ENCODE results near the gene CPN2. TPM values are rescaled to one million over a fixed set of nuclear protein-coding genes. Genes with fewer than 3 reads are reported as not detected.

CPN2 gene
- total and polyA plus RNA-seq, 2 of the 8 experiments (the other 6 are each of a cell fraction or from before 2014, with no cell fraction given): 0.03 TPM; not detected in 1

DNA sequence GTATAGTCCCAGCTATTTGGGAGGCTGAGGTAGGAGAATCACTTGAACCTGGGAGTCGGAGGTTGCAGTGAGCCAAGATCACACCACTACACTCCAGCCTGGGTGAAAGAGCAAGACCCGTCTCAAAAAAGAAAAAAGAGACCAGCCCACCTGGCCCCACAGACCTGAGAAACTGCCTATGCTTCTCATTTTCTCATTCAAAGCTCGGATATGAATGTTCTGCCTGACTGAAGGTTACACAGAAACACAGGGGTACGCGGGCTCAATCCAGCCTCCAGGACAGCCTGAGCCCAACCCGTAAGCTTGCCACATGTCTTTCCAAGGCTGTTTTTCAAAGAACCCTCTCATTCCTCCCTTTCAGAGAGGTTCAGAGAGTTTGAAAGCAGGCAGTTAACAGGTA lies 28.1 kb upstream of the CPN2 start:
- Histone ChIP-seq H2BK12ac (ENCODE audit: low read depth, low read length) (no peak overlapping the region), H4K91ac (replicated peaks; ENCODE audit: insufficient read length, low read length) (no peak overlapping the region), H2AFZ (ENCODE audit: low read length) (no peak overlapping the region), H2BK20ac (ENCODE audit: low read length) (no peak overlapping the region), H4K5ac (ENCODE audit: insufficient read length, low read depth, low read length) (no peak overlapping the region), H3K79me1 (ENCODE audit: low read depth, low read length) (no peaks in the 10 kb centered on the region), H3K27ac (ENCODE audit: low read depth, low read length) (no peak overlapping the region), H3K23ac (ENCODE audit: insufficient read length) (no peak overlapping the region), H2BK120ac (replicated peaks; ENCODE audit: low read depth, low read length) (no peak overlapping the region), H3K14ac (ENCODE audit: insufficient read length) (no peak overlapping the region), H3K36me3 (ENCODE audit: control insufficient read depth in 2 of 4, insufficient read depth in 4 of 4, low read length in 3 of 4) (no peaks in the 10 kb centered on the region), H3K27me3 (replicated peaks in 1 of 4; ENCODE audit: control insufficient read depth in 3 of 4, extremely low read depth in 1 of 4, insufficient read depth in 3 of 4, low read length in 3 of 4) (no peaks in the 10 kb centered on the region), H3K23me2 (ENCODE audit: low read depth, low read length) (no peaks in the 10 kb centered on the region), H2AK5ac (ENCODE audit: low read depth, low read length) (no peak overlapping the region), H3K79me2 (ENCODE audit: control insufficient read depth in 1 of 2, insufficient read depth in 2 of 2, low read length in 2 of 2) (no peaks in the 10 kb centered on the region), H3K9ac (replicated peaks in 1 of 4; ENCODE audit: extremely low read depth in 1 of 4, low read depth in 3 of 4, low read length in 3 of 4) (no peak overlapping the region; a peak in 1 of 7 replicates), H3K18ac (ENCODE audit: extremely low read depth, low read length) (no peak overlapping the region), H3K56ac (replicated peaks; ENCODE audit: insufficient read length, low read depth, low read length) (no peak overlapping the region), H4K20me1 (replicated peaks in 1 of 2; ENCODE audit: control insufficient read depth in 1 of 2, insufficient read depth in 2 of 2, low read length in 2 of 2) (no peaks in the 10 kb centered on the region), H3K4me2 (ENCODE audit: insufficient read depth in 1 of 2, low read depth in 2 of 2, low read length in 2 of 2) (no peak overlapping the region), H3K9me3 (ENCODE audit: insufficient read depth in 2 of 2, low read depth in 1 of 2, low read length in 1 of 2) (no peaks in the 10 kb centered on the region), H2BK15ac (ENCODE audit: low read length) (no peak overlapping the region), H3K4ac (replicated peaks; ENCODE audit: insufficient read length, low read depth, low read length) (no peak overlapping the region), H4K8ac (ENCODE audit: extremely low read depth, insufficient read depth, low read length) (no peak overlapping the region), H3K4me3 (ENCODE audit: extremely low read depth in 1 of 4, insufficient read depth in 2 of 4, low read depth in 3 of 4, low read length in 4 of 4) (no peak overlapping the region), H3K4me1 (replicated peaks in 1 of 4; ENCODE audit: control insufficient read depth in 3 of 4, insufficient read depth in 4 of 4, low read length in 3 of 4) (peaks cover 0 to 22% (median 10%) of the 10 kb centered on the region in 4 experiments; a peak in 6 of 7 replicates), H2BK5ac (ENCODE audit: low read depth, low read length) (no peak overlapping the region)
- DNase-seq (ENCODE audit: low read depth in 1 of 2, low spot score in 2 of 2) (no peak), FAIRE-seq (no peak)
- POLR2A ChIA-PET (ENCODE audit: partially characterized antibody): no interaction called here
- CTCF ChIA-PET (ENCODE audit: partially characterized antibody): interaction anchor here (0.6 to 3.8 kb wide), 6 partner anchors 13 to 178 kb away, joined by 3 to 15 read pairs (median 6); no protein-coding TSS in a partner anchor
- TF ChIP-seq ATF2 (IDR thresholded peaks at IDR 0.05; ENCODE audit: low read length) (no peak), GTF2F1 (IDR thresholded peaks at IDR 0.05; ENCODE audit: borderline replicate concordance, low read depth, low read length) (no peak), JUND (IDR thresholded peaks at IDR 0.05; ENCODE audit: low read length) (no peak), RXRA (IDR thresholded peaks at IDR 0.05; ENCODE audit: insufficient read depth, low read depth, low read length) (no peak), TAF1 (IDR thresholded peaks at IDR 0.05; ENCODE audit: low read depth, low read length) (no peak), E2F6 (IDR thresholded peaks at IDR 0.05) (no peak), HDAC2 (IDR thresholded peaks at IDR 0.05; ENCODE audit: borderline replicate concordance in 1 of 2, low read depth in 2 of 2, low read length in 2 of 2) (no peak), CHD2 (IDR thresholded peaks at IDR 0.05; ENCODE audit: low read length) (no peak)
- WGBS, 2 experiments (ENCODE audit: extremely low coverage in 1 of 2, insufficient coverage in 1 of 2, insufficient read length in 1 of 2, insufficient replicate concordance in 2 of 2, low coverage in 1 of 2, low lambda C conversion rate in 2 of 2, missing lambda C conversion rate in 1 of 2): 80% methylated on average over 5 of the region's 6 CpGs; no CpG with 5 or more reads in 1 of the 2 experiments

Data from H1 (cell line).